ENCODE measurements around the gene RALGPS2.

DNA sequence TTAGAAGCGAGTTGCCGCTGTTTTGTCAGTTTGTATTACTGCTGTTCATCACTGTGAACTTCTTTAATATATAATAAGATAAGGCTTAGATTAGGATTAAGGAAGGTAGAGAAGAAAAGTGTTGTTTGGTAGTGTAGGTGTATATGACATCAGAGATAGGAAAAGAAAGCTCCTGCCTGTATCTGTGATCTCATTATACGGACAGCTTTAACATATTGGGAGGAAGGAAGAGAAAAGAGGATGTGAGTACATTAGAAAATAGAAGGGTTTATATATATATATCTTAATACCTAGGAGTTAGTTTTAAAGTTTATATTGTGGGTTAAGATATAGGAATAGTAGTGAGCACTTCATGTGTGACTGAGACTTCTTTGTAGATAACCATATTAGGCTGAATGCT is 71.0 kb downstream of the RALGPS2 start:
- TF ChIP-seq POLR2A (IDR thresholded peaks at IDR 0.05; ENCODE audit: control extremely low read depth in 1 of 2, low read depth in 2 of 2, low read length in 2 of 2) (no peak), RAD21 (IDR thresholded peaks at IDR 0.05 in 1 of 2, conservative IDR thresholded peaks at IDR 0.05 in 1 of 2; ENCODE audit: low read depth in 2 of 2, low read length in 2 of 2) (no peak), TAF1 (IDR thresholded peaks at IDR 0.05; ENCODE audit: low read depth, low read length) (no peak), EZH2 (IDR thresholded peaks at IDR 0.05; ENCODE audit: low read depth, low read length, severe bottlenecking) (no peak), CTBP2 (IDR thresholded peaks at IDR 0.05; ENCODE audit: borderline replicate concordance, insufficient read depth, insufficient read length, low read length) (no peak), EP300 (IDR thresholded peaks at IDR 0.05; ENCODE audit: borderline replicate concordance in 1 of 2, low read depth in 2 of 2, low read length in 2 of 2) (no peak), CBX5 (IDR thresholded peaks at IDR 0.05; ENCODE audit: low read depth, low read length) (no peak), SP4 (IDR thresholded peaks at IDR 0.05; ENCODE audit: low read length) (no peak), EGR1 (IDR thresholded peaks at IDR 0.05; ENCODE audit: borderline replicate concordance, low read depth, low read length) (no peak)
- TF ChIP-seq, protein P1, sequence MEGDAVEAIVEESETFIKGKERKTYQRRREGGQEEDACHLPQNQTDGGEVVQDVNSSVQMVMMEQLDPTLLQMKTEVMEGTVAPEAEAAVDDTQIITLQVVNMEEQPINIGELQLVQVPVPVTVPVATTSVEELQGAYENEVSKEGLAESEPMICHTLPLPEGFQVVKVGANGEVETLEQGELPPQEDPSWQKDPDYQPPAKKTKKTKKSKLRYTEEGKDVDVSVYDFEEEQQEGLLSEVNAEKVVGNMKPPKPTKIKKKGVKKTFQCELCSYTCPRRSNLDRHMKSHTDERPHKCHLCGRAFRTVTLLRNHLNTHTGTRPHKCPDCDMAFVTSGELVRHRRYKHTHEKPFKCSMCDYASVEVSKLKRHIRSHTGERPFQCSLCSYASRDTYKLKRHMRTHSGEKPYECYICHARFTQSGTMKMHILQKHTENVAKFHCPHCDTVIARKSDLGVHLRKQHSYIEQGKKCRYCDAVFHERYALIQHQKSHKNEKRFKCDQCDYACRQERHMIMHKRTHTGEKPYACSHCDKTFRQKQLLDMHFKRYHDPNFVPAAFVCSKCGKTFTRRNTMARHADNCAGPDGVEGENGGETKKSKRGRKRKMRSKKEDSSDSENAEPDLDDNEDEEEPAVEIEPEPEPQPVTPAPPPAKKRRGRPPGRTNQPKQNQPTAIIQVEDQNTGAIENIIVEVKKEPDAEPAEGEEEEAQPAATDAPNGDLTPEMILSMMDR (IDR thresholded peaks at IDR 0.05; ENCODE audit: control extremely low read depth in 1 of 3, insufficient read depth in 1 of 3, low read depth in 1 of 3, low read length in 3 of 3), result no peak
- TF ChIP-seq, protein P2, sequence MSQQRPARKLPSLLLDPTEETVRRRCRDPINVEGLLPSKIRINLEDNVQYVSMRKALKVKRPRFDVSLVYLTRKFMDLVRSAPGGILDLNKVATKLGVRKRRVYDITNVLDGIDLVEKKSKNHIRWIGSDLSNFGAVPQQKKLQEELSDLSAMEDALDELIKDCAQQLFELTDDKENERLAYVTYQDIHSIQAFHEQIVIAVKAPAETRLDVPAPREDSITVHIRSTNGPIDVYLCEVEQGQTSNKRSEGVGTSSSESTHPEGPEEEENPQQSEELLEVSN (IDR thresholded peaks at IDR 0.05), result no peak
